CD1c-positive myeloid dendritic cell (primary cell): ENCODE data around the gene EARS2.
"Not testable (repeated sequence)": the region's sequence is repeated elsewhere in the genome, so short reads cannot be mapped to it uniquely, and the experiment has no call there.

ENCODE experiments used
- DNase-seq: peaks from one replicate; pipeline ENCODE4 v3.0.0-alpha.2; 2016; ENCODE audit errors: extremely low spot score

The EARS2 gene

GRCh38 chr16:23527961-23528643, 29.0 kb downstream of the EARS2 start:
- DNase-seq = no peak

DNA sequence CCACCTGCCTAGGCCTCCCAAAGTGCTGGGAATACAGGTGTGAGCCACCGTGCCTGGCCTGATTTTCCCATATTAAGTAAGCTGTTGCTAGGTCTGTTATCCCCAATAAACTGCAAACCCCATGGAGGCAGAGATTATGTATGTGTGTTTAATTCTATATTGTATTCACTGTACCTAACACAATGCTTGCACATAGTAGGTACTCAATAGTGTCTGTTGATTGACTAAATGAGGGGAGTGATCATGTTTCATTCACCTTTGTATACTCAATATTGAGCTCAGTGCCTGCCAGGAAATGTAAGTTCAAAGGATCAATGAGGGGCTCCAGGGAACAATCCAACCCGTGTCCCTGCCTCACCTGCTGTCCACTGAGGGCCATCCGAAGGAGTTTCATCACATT, 32.3 kb downstream of the EARS2 start:
- DNase-seq = no peak

- DNase-seq = no peak
These were observed 33.2 kb downstream of the EARS2 start for GRCh38 chr16:23523876-23524385.

GRCh38 chr16:23523321-23523720, 33.8 kb downstream of the EARS2 start:
- peak; percentile 52 for DNase-seq

GRCh38 chr16:23521965-23522364, 35.2 kb downstream of the EARS2 start:
- no peak for DNase-seq

GRCh38 chr16:23521037-23521743, 36.0 kb downstream of the EARS2 start:
- peak; percentile 74 for DNase-seq

DNA sequence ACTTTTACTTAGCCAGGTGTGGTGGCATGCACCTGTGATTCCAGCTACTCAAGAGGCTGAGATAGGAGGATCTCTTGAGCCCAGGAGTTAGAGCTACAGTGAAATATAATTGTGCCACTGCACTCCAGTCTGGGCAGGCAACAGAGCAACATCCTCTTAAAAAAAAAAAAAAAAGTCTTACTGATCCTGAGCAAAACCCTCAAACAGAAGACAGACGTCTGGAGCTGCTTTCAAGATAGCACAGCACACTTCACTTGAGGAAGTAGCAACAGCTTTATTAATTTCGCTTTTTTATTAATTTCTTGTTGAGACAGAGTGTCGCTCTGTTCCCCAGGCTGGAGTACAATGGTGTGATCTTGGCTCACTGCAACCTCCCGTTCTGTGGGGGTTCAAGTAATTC, 36.6 kb downstream of the EARS2 start:
- peak; percentile 67 for DNase-seq

- DNase-seq = peak; percentile 25
These were observed 37.9 kb downstream of the EARS2 start for GRCh38 chr16:23519282-23519681.

DNA sequence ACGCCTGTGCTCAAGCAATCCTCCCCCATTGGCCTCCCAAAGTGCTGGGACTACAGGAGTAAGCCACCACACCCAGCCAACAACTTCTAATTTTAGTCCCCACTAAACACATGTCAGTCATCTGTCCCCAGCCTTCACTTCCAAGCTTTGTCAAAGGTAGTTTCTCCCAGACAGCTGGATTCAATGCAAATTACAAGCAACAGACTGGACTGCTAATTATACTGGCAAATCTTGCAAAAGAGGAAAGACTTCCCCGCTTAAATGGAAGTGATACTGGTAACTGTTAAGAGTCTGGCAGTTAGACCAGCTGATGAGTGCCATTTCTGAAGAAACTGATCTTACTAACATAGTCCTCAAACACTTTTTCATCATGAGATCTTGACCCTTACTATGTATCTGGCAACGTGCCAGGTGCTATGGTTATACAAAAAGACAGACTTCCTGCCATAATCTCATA, 38.7 kb downstream of the EARS2 start:
- peak; percentile 91 for DNase-seq

DNA sequence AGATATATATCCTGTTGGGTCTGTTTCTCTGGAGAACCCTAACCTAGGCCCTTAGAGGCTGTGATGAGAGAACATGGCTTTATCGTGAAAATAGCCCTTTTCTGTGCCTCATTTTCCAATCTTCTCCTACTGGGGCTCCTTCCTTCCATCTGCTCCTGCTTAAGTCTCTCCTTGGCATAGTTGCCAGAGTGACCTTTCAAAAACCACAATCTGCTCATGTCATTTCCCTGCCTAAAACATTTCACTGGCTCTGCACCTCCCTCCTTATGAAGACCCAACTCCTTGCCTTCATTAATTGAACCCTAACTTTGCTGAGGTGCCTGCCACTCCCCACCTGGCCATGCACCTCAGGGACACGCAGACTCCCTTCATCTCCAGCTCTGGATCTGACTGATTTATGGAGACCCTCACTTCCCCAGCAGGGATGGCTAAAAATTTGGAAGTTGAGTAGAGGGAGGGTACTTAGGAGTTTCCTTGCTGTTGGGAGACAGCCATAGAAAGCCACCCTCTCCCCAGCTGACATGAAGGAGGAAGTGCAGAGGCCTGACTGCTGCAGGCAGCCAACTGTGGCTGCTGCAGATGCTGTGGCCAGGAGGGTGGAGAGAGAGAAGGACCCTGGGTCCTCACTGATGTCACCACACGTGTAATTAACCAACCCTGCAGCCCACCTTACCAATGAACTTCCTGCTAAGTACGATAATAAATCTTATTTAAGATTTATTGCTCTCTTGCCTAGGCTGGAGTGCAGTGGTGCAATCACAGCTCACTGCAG, 40.6 kb downstream of the EARS2 start:
- DNase-seq = peak; percentile 50

DNA sequence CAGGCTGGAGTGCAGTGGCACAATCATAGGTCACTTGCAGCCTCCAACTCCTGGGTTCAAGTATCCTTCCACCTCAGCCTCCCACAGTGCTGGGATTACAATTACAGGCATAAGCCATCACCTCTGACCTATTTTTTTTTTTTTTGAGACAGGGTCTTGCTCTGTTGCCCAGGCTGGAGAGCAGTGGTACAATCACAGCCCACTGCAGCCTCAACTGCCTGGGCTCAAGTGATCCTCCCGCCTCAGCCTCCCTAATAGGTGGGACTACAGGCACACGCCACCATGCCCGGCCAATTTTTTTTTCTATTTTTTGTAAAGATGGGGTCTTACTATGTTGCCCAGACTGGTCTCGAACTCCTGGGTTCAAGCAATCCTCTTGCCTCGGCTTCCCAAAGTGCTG, 41.3 kb downstream of the EARS2 start:
- DNase-seq = no peak

DNA sequence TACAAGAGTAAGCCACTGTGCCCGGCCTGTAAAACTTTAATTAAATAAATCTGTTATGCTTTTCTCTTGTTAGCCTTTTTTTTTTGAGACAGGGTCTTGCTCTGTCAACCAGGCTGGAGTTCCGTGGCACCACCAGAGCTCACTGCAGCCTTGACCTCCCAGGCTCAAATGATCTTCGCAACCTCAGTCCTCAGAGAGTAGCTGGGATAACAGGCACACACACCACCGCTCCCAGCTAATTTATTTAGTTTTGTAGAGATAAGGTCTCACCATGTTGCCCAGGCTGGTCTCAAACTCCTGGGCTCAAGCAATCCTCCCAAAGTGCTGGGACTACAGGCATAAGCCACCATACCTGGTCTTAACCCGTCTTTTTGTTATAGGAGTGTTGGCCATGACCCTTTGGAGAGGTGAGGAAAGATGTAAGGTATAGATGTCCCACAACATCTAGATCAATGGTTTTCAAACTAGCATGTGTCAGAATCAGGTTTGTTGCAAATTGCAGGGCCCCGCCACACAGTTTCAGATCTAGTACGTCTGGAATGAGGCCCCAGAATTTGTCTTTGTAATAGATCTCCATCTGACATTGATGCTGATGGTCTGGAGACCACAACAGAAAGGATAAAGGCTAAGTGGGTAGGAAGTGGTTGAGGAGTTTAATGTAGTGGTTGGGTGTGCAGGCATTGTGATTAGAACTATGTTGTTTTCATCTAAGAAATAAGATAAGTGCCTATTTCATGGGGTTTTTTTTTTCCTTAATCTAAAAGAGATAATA, 42.6 kb downstream of the EARS2 start:
- DNase-seq = no peak

DNA sequence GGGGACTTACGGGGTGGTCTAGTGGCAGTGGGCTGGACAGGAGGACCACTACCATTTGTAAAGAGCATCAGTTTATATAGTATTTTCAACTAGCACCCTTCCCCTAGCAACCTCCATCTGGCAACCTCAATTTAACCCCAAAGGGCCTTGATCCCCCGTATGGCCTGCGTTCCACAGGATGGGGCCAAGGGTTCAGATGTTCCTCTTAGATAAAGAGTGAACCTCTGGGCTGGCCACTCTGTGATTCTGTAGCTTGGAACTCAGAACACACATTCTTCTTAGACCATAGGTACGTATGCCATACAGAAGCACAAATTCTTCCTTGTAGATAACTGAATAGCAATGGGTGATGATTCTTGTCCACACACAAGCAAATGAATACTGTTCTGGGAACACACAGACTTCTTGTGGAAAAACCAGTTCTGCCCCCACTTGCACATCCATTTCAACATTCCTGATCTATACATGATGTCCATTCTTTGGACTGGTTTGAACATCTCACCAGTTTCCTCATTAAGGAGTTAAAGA, 44.9 kb downstream of the EARS2 start:
- DNase-seq = no peak

- no peak for DNase-seq
These were observed 45.4 kb downstream of the EARS2 start for GRCh38 chr16:23511731-23512130.

DNA sequence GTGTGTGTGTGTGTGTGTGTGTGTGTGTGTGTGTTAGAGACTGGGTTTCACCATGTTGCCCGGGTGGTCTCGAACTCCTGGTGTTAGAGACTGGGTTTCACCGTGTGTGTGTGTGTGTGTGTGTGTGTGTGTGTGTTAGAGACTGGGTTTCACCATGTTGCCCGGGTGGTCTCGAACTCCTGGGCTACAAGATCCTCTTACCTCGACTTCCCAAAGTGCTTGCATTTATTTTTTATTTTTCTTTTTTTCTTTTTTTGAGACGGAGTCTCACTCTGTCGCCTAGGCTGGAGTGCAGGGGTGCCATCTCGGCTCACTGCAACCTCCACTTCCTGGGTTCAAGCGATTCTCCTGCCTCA, 46.3 kb downstream of the EARS2 start:
- not testable (repeated sequence) for DNase-seq

DNA sequence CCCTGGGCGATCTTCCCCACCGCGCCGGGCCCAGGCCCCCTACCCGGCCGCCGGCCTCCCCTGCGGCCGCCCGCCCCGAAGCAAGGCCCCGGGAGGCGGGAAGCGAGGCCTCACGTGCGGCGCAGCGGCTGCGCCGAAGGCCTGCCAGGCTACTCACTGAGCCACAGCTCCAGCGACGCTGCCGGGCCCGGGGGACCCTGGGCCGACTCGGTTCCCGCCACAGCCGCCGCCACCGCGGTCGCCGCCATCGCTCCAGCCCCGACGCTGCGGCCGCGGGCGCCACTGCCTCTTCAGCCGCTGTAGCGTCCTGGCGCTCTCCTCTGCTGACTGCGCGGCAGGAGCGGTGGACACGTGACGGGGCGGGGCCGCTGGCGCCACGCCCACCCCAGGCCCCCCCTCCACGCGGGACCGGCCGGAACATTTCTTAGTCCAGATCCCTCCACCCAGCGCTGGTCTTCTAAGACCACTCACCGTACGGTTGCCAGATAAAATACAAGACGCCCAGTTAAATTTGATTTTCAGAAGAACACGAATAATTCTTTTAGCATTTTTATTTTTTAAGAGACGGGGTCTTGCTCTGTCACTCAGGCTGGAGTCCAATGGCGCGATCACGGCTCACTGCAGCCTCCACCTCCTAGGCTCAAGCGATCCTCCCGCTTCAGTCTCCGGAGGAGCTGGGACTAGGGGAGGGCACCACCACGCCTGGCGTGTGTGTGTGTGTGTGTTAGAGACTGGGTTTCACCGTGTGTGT, 46.8 kb downstream of the EARS2 start, which contains the start of gene GGA2:
Gene GGA2 (minus strand): TSS at position 331 of the 751 bp plus-strand sequence. CDS start 83 bp downstream, at position 248.
- DNase-seq = peak; percentile 85

DNA sequence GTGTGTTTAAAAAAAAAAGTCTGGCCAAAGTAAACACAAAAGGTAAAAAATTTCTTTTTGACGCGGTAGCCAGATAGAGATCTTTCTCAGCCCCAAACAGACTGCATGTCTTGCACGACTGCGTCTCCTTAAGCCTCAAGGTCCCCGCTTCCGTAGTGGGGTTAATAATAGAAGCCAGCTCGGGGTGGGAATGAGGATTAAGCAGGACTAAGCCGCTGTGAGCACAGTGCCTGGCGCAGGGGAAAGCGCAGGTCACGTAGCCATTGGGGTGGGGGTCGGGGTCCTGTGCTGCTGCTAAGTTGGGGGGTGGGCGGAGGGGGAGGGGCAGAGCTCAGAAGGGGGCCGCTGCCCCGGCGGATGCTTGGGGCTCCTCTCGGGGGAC, 47.4 kb downstream of the EARS2 start:
- DNase-seq = peak; percentile 40

- DNase-seq = no peak
These were observed 47.8 kb downstream of the EARS2 start for GRCh38 chr16:23509441-23509754.

- no peak for DNase-seq
These were observed 48.3 kb downstream of the EARS2 start for GRCh38 chr16:23508589-23509440.

GRCh38 chr16:23506606-23506994, 50.5 kb downstream of the EARS2 start:
- DNase-seq = no peak
